K562 (cell line): ENCODE measurements around the gene ENDOD1. TPM values are rescaled to one million over a fixed set of nuclear protein-coding genes. Genes with fewer than 3 reads are reported as not detected.
A peak's percentile ranks its signal among the peaks of the same experiment; 100 is the strongest.

Experiments used
- BRD9 ChIP-seq: fragments of 450-650 bp; IDR thresholded peaks from 2 replicates; pipeline ENCODE4 v1.6.1; 2018; ENCODE audit warnings: low read depth; ENCODE audit not compliant: partially characterized antibody
- EGR1 ChIP-seq: fragments of 450-650 bp; conservative IDR thresholded peaks from 2 replicates; pipeline ENCODE4 v1.6.1; 2017; ENCODE audit warnings: mild to moderate bottlenecking
- EP300 ChIP-seq: IDR thresholded peaks from 2 replicates; pipeline ENCODE4 v1.6.1; 2012; ENCODE audit warnings: low read length, improper control_type of control experiment
- EZH2 ChIP-seq: IDR thresholded peaks from 2 replicates; pipeline ENCODE4 v1.6.1; 2012; ENCODE audit warnings: low read depth, mild to moderate bottlenecking, inconsistent platforms, low read length, borderline replicate concordance
- FOSL1 ChIP-seq: fragments of 200-800 bp; sonication (Bioruptor generic); conservative IDR thresholded peaks from 2 replicates; pipeline ENCODE4 v1.6.1; 2016; ENCODE audit warnings: missing genetic modification characterization, missing compliant biosample characterization
- HDAC8 ChIP-seq: fragments of 450-650 bp; IDR thresholded peaks from 2 replicates; pipeline ENCODE4 v1.6.1; 2016; ENCODE audit warnings: mild to moderate bottlenecking, missing genetic modification characterization, moderate library complexity, missing compliant biosample characterization
- HES1 ChIP-seq: fragments of 450-650 bp; IDR thresholded peaks from 2 replicates; pipeline ENCODE4 v1.6.1; 2016; ENCODE audit warnings: low read depth, mild to moderate bottlenecking, moderate library complexity
- MAFF ChIP-seq: IDR thresholded peaks from 2 replicates; pipeline ENCODE4 v1.6.1; 2012; ENCODE audit warnings: low read length, improper control_type of control experiment
- MCM2 ChIP-seq: fragments of 450-650 bp; IDR thresholded peaks from 2 replicates; pipeline ENCODE4 v1.6.1; 2017; ENCODE audit warnings: low read depth, mild to moderate bottlenecking
- MNT ChIP-seq, 2 experiments: fragments of 450-650 bp; conservative IDR thresholded peaks; 2 replicates each; pipeline ENCODE4 v1.6.1; 2017; ENCODE audit warnings: mild to moderate bottlenecking in 2 of 2, moderate library complexity in 2 of 2
- MTA3 ChIP-seq: fragments of 450-650 bp; formaldehyde crosslinking; IDR thresholded peaks from 2 replicates; pipeline ENCODE4 v1.6.1; 2017; ENCODE audit warnings: mild to moderate bottlenecking, borderline replicate concordance
- MYNN ChIP-seq, 2 experiments: sonication (generic); formaldehyde crosslinking in 1 of 2; IDR thresholded peaks; 2 replicates each; pipeline versions ENCODE4 v1.5.0 to v1.6.1; 2016 to 2020; ENCODE audit warnings: antibody characterized with exemption in 1 of 2, missing genetic modification reagents in 1 of 2
- NR2F6 ChIP-seq: fragments of 450-650 bp; formaldehyde crosslinking; IDR thresholded peaks from 2 replicates; pipeline ENCODE4 v1.4.0; 2020; ENCODE audit warnings: mild to moderate bottlenecking
- NR4A1 ChIP-seq, 2 experiments: fragments of 250-450 bp in 1 of 2; fragments of 450-650 bp in 1 of 2; sonication (Bioruptor Pico) in 1 of 2; IDR thresholded peaks; 2 replicates each; pipeline versions ENCODE4 v1.4.0 to v1.6.1; 2016 to 2020; ENCODE audit warnings: mild to moderate bottlenecking in 2 of 2, missing compliant biosample characterization in 1 of 2, missing genetic modification characterization in 1 of 2, moderate library complexity in 1 of 2
- PRMT5 ChIP-seq: sonication (generic); formaldehyde crosslinking; IDR thresholded peaks from 2 replicates; pipeline ENCODE4 v1.5.0; 2020; ENCODE audit warnings: missing genetic modification reagents
- RBM25 ChIP-seq: fragments of 200-400 bp; formaldehyde crosslinking; IDR thresholded peaks from 2 replicates; pipeline ENCODE4 v1.6.1; 2018; ENCODE audit warnings: low read length, low read depth, moderate library complexity; ENCODE audit not compliant: severe bottlenecking
- RFX7 ChIP-seq: fragments of 250-450 bp; sonication (Bioruptor Pico); IDR thresholded peaks from 2 replicates; pipeline ENCODE4 v1.5.1; 2021; ENCODE audit warnings: mild to moderate bottlenecking
- TBL1XR1 ChIP-seq, 2 experiments: IDR thresholded peaks; 2 replicates each; pipeline ENCODE4 v1.6.1; 2012; ENCODE audit warnings: improper control_type of control experiment in 2 of 2, low read length in 2 of 2, mild to moderate bottlenecking in 1 of 2
- U2AF2 ChIP-seq: fragments of 200-400 bp; formaldehyde crosslinking; optimal IDR thresholded peaks from 2 replicates; pipeline ENCODE3; 2017; ENCODE audit warnings: low read depth, mild to moderate bottlenecking, low read length
- VEZF1 ChIP-seq: fragments of 200-800 bp; sonication (Bioruptor generic); IDR thresholded peaks from 2 replicates; pipeline ENCODE4 v1.6.1; 2017; ENCODE audit warnings: missing genetic modification characterization, missing compliant biosample characterization
- ZBTB9 ChIP-seq: fragments of 450-650 bp; formaldehyde crosslinking; IDR thresholded peaks from 2 replicates; pipeline ENCODE4 v1.4.0; 2020; ENCODE audit warnings: mild to moderate bottlenecking, moderate library complexity
- ZNF644 ChIP-seq: fragments of 200-800 bp; sonication (Bioruptor generic); IDR thresholded peaks from 2 replicates; pipeline ENCODE4 v1.6.1; 2016; ENCODE audit warnings: low read depth, missing genetic modification characterization, missing compliant biosample characterization
- ZNF79 ChIP-seq: fragments of 250-450 bp; sonication (Bioruptor Pico); IDR thresholded peaks from 2 replicates; pipeline ENCODE4 v1.4.0; 2020; ENCODE audit warnings: low read depth, mild to moderate bottlenecking, moderate library complexity
- polyA plus RNA-seq, 8 experiments: library from polyadenylated mRNA; depleted of rRNA in 4 of 8; stranded (reverse) in 5 of 8; unstranded in 3 of 8; fragments of >200 nt; fragmentation: Nextera tagmentation in 2 of 8; fragmentation: Illumina TruSeq in 1 of 8; extraction: Ambion mirVana in 2 of 8; extraction: Trizol in 1 of 8; gene quantifications; 2 replicates each; pipeline versions ENCODE4 v1.2.1 to v1.2.3, GENCODE V29; 2011 to 2014; ENCODE audit warnings: inconsistent platforms in 1 of 8, missing spikeins in 1 of 8
- total RNA-seq, 7 experiments: library from RNA; depleted of rRNA in 6 of 7; stranded (reverse); fragments of >200 nt in 6 of 7; fragmentation: Illumina TruSeq in 2 of 7; extraction: Trizol in 2 of 7; gene quantifications; 2 replicates each; pipeline versions ENCODE4 v1.2.1 to v1.2.3, GENCODE V29; 2011 to 2021; ENCODE audit warnings: low replicate concordance in 1 of 7

ENDOD1 gene
- total and polyA plus RNA-seq, 9 of the 15 experiments (the other 6 are each of a cell fraction or from before 2014, with no cell fraction given) = 4.2 to 11.8 (median 9.3) TPM

GRCh38 chr11:95152876-95153856 is 63.5 kb downstream of the ENDOD1 start (continued):
- TF ChIP-seq MTA3 (peak; percentile 81), EP300 (peak; percentile 98), EGR1 (peak; percentile 63), EZH2 (no peak; the same call in 1 of the 2 replicates), VEZF1 (CRISPR knock-in tag) (peak; percentile 68), FOSL1 (tag) (peak; percentile 82), RBM25 (peak; percentile 56), MNT (conservative IDR thresholded peaks at IDR 0.05) (peak; percentile 55 to 81; a peak in 3 of 4 replicates), ZBTB9 (CRISPR knock-in tag) (peak; percentile 82; the same call in 1 of the 2 replicates), MAFF (peak; percentile 34; the same call in 1 of the 2 replicates), NR2F6 (no peak), NR4A1 (CRISPR knock-in tag; IDR thresholded peaks at IDR 0.05) (no peak), NR4A1 (tag; IDR thresholded peaks at IDR 0.05) (peak; percentile 96), HES1 (peak; percentile 86), U2AF2 (no peak), TBL1XR1 (IDR thresholded peaks at IDR 0.05; ENCODE audit: low read length in 2 of 2) (peak; percentile 94 to 97), BRD9 (peak; percentile 72), ZNF79 (no peak), ZNF644 (peak; percentile 93), RFX7 (0 out of 2 replicates have a peak, but pooled peaks have one; percentile 29), MCM2 (no peak), MYNN (IDR thresholded peaks at IDR 0.05) (peak; percentile 83), MYNN (CRISPR knock-in tag; IDR thresholded peaks at IDR 0.05) (no peak), HDAC8 (no peak), PRMT5 (CRISPR knock-in tag) (no peak)
